Measurements from ENCODE around the gene OPN1SW.

DNA sequence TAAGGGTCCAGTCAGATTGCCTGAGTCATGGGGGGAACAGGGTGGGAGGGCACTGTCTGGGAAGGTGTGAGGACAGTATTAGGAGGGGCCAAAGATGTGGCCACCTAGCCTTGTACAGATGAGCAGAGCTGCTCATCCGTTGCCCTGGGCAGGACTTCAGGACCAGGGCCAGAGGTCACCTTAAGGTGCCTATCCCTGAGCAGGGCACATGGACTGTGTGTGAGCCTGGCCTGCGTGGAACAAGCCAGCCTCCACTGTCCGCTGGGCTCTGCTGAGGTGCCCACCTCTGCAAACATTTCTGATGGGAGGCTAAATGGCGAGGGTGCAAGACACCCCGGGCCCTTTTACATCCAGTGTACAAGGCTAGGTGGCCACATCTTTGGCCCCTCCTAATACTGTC is 3.4 kb upstream of the OPN1SW start:
- TF ChIP-seq POLR2A (IDR thresholded peaks at IDR 0.05; ENCODE audit: low read length), result no peak
- TF ChIP-seq GATA1 (IDR thresholded peaks at IDR 0.05; ENCODE audit: low read depth, low read length), result no peak
